T-helper 2 cell treated with Interferon-gamma antibody and Interleukin-4, amounts not matched to agents 5 μg/mL and 100 μg/mL, for 36 hours (primary cell): ENCODE measurements around the gene EPHX1.

Source experiments
- DNase-seq: peaks from one replicate; pipeline ENCODE4 v3.0.0; 2021; ENCODE audit warnings: low spot score
- H3K27ac Mint-ChIP-seq: one replicate; pipeline ENCODE4 v1.8.0; 2021; ENCODE audit warnings: mild to moderate bottlenecking, mixed read lengths
- H3K27me3 Mint-ChIP-seq: one replicate; pipeline ENCODE4 v1.8.0; 2021; ENCODE audit warnings: low read depth, mixed read lengths
- H3K36me3 Mint-ChIP-seq: one replicate; pipeline ENCODE4 v1.8.0; 2021; ENCODE audit warnings: low read depth, mixed read lengths
- H3K4me1 Mint-ChIP-seq: one replicate; pipeline ENCODE4 v1.8.0; 2021; ENCODE audit warnings: low read depth, mixed read lengths
- H3K4me3 Mint-ChIP-seq: one replicate; pipeline ENCODE4 v1.8.0; 2022; ENCODE audit warnings: mild to moderate bottlenecking, moderate library complexity, mixed read lengths
- H3K9me3 Mint-ChIP-seq: one replicate; pipeline ENCODE4 v1.8.0; 2021; ENCODE audit warnings: mixed read lengths

Gene EPHX1

DNA sequence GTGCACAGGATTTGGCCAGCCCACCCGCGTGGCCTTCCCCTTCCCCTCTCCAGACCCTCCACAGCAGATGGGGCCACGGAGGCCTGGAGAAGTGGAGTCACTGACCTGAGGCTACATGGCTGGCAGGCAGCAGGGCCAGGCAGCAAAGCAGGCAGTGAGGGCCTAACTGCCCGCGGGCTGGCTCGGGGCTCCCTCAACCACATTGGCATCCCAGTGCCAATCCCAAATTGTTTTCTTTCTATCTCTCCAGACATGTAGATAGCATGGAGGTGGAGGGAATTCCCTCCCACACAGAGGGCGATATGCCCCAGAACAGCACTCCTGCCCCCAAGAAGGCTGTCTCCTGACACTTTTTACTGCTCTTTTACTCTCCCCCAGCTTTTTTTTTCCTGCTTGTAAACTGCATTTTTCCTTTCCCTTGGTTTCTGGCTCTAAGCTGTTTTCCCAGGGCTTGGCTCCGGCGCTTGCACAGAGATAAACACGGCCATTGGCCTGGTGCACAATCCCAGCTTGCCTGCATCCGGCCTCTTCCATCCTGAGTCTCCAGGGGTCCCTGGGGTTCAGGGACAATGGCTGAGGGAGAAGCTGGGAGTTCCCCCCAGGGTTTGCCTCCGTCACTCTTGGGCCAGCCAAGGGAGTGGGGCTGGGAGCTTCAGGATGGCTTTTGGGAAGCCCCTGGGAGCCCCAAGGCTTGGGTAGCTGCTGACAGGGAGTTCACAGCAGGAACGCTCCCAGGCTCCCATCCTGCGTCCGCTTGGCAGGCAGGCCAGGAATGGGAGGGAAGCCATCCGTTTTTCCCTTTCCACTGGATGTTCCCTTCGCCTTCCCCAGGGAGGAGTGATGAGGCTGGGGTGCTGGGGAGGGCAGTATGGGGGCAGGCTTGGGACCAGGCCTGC, 7.0 kb downstream of the EPHX1 start:
- no peaks in the 10 kb centered on the region for H3K9me3 Mint-ChIP-seq
- peaks cover 3% of the 10 kb centered on the region for H3K27me3 Mint-ChIP-seq
- no peak overlapping the region for H3K27ac Mint-ChIP-seq
- H3K4me1 Mint-ChIP-seq, result peaks cover 4% of the 10 kb centered on the region
- DNase-seq, result no peak
- no peaks in the 10 kb centered on the region for H3K36me3 Mint-ChIP-seq
- H3K4me3 Mint-ChIP-seq, result no peak overlapping the region

DNA sequence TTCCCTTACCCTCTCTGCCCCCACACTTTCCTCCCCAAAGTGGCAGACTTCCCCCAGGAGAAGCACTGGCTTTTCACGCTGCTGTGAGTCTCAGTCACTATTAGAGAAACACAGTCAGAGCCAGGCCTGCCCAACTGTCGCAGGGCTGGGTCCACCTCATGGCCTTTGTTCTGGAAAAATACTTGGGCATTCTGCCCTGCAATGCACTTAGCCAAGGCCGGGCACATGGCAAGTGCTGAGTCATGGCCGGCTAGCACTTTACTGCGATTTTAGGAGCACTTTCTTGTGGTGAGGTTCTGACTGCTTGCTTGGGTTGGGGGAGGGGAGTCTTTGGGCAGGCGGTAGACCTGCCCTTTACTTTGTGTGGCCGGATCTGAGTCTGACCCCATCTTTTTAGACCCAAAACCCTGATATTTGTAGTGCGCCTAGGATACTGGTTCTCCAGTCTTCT, 7.7 kb downstream of the EPHX1 start:
- no peak overlapping the region for H3K4me3 Mint-ChIP-seq
- no peaks in the 10 kb centered on the region for H3K9me3 Mint-ChIP-seq
- DNase-seq, result no peak
- no peak overlapping the region for H3K27ac Mint-ChIP-seq
- H3K4me1 Mint-ChIP-seq, result peaks cover 4% of the 10 kb centered on the region
- H3K36me3 Mint-ChIP-seq, result no peaks in the 10 kb centered on the region
- peaks cover 3% of the 10 kb centered on the region for H3K27me3 Mint-ChIP-seq

DNA sequence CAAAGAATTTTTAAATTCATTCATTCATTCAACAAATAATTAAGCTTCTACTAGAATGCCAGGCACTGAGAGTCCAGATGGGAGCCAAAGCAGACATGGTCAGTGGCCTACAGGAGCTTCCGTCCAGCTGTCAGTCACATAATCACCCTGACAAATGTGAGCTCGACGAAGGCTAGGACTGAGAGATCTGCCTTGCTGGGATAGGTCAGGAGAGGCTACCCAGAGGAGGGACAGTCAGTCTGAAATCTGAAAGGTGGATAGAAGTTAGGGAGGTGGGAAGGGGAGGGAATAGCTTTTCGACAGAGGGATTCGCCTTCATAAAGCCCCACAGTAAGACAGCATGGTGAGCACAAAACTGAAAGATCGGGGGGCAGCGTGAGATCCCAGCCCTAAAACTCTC, 8.3 kb downstream of the EPHX1 start:
- no peak overlapping the region for H3K27ac Mint-ChIP-seq
- peaks cover 4% of the 10 kb centered on the region for H3K4me1 Mint-ChIP-seq
- H3K9me3 Mint-ChIP-seq, result no peaks in the 10 kb centered on the region
- no peaks in the 10 kb centered on the region for H3K36me3 Mint-ChIP-seq
- H3K27me3 Mint-ChIP-seq, result no peaks in the 10 kb centered on the region
- no peak for DNase-seq
- H3K4me3 Mint-ChIP-seq, result no peak overlapping the region

DNA sequence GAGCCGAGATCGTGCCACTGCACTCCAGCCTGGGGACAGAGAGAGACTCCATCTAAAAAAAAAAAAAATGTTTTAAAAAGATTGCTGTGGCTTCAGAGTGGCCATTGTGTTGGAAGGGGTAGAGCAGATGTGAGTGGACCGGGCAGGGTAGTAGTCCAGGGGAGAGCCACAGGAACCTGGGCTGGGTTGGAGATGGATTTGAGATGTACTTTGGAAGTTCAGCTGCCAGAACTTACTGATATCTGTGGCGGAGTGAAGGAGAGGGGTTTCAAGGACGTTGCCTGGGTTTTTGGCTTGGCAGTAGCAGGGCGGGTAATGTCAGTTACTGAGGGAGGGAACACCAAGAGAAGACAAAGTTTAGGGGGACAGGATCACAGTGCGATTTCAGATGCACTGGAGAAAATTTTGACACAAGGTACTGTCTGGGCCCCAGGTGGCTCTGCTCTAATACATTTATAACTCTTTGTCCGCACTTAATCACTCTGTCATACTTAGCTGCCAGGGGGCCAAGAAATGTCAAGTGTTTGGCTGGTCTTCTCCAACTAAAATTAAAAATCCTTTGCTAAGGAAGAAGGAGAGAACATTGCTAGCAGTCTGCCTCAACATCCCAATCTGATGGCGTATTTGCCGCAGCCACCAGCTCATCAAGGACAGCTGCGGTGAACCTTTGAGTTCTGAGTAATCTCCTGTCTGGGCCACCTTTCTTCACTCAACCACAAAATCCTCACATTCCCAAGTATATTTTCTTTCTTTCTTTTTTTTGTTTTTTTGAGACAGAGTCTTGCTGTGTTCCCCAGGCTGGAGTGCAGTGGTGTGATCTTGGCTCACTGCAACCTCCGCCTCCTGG, 9.6 kb downstream of the EPHX1 start:
- H3K36me3 Mint-ChIP-seq, result no peaks in the 10 kb centered on the region
- H3K4me1 Mint-ChIP-seq, result peaks cover 4% of the 10 kb centered on the region
- no peak for DNase-seq
- no peaks in the 10 kb centered on the region for H3K27me3 Mint-ChIP-seq
- no peak overlapping the region for H3K4me3 Mint-ChIP-seq
- H3K27ac Mint-ChIP-seq, result no peak overlapping the region
- H3K9me3 Mint-ChIP-seq, result no peaks in the 10 kb centered on the region

DNA sequence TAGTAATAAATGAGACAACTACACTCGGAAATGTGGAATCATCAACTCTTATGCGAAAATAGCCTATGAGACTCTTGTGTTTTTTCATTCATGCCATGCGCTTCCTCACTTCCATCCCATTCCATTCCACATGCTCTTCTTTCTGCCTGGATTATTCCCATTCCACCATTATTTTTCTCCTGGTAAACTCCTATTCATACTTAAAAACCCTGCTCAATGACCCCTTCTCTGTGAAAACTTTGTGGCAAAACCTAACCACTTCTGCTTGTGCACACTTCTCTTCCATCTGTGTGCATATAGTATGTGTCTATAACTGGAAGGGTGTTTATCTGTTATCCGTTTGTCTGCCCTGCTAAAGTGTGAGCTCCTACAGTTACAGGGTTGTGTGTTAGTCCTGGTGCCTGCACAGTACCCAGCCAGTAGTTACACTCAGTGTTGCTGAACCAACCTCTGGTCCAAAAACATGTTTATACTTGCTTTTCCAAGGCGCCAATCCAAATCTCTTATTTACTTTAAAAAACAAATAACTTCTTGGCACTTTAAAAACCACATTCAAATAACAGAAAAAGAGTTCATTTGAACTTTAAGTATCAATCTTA, 10.7 kb downstream of the EPHX1 start:
- Mint-ChIP-seq H3K4me3 (no peak overlapping the region), H3K27me3 (no peaks in the 10 kb centered on the region), H3K36me3 (no peaks in the 10 kb centered on the region), H3K4me1 (peaks cover 4% of the 10 kb centered on the region), H3K27ac (no peak overlapping the region), H3K9me3 (no peaks in the 10 kb centered on the region)
- DNase-seq, result no peak

DNA sequence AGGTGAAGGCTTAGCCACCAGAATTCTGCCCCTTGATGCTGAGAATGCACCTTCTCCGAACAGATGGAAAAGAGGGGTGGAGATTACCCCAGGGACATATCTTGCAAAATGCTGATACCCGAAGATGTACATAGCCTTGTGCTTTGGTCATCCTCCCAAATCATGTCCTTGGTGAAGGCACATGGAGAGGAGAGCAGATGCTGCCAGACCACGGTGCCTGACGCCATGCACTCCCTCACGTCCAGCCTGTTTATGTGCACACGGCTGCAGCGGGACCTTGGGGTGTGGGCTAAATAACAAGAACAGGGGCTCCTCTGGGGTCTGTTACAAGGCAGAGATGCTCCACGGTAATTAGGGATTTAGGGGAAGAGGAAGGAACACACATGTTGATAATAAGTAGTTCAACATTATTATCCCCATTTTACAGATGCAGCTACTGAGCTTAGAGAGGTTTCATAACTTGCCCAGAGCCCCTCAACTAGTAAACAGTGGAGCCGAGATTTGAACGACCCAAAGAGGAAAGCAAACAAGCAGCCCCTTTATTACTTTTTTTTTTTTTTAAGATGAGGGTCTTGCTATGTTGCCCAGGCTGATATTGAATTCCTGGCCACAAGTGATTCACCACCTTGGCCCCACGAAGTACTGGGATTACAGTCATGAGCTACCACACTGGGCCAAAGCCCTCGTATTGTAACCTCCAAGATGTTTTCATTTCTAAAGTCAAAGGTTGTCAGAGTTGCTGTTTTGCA, 12.9 kb downstream of the EPHX1 start:
- H3K27ac Mint-ChIP-seq, result no peak overlapping the region
- DNase-seq, result no peak

DNA sequence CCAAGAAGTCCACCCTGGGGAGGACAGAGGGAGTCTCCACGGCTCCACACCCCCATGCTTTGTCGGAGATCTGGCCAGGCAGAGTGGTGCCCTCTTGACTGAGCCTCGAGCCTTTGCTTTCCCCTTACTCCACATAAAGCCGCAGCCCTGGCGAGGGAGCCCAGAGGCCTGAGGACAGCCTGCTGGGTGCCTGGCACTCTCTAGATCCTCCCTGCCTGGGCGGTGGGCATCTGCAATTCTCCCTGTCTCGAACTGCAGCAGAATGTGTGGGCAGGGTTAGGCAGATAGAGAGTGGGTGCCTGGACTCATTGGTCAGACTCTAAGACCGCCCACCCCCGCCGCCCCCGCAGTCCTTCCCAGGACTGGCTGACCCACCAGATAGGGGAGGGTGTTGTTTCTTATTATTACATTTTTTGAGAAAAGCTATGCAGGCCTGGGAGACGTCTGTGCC, 13.9 kb downstream of the EPHX1 start:
- no peak for DNase-seq
- Mint-ChIP-seq H3K27me3 (no peaks in the 10 kb centered on the region), H3K4me1 (no peaks in the 10 kb centered on the region), H3K9me3 (no peaks in the 10 kb centered on the region), H3K27ac (no peak overlapping the region), H3K4me3 (no peak overlapping the region), H3K36me3 (no peaks in the 10 kb centered on the region)

More for the DNA sequence above, 12.9 kb downstream of the EPHX1 start:
- H3K4me3 Mint-ChIP-seq, result no peak overlapping the region
- no peaks in the 10 kb centered on the region for H3K27me3 Mint-ChIP-seq
- peaks cover under 1% of the 10 kb centered on the region for H3K4me1 Mint-ChIP-seq
- H3K36me3 Mint-ChIP-seq, result no peaks in the 10 kb centered on the region
- no peaks in the 10 kb centered on the region for H3K9me3 Mint-ChIP-seq

DNA sequence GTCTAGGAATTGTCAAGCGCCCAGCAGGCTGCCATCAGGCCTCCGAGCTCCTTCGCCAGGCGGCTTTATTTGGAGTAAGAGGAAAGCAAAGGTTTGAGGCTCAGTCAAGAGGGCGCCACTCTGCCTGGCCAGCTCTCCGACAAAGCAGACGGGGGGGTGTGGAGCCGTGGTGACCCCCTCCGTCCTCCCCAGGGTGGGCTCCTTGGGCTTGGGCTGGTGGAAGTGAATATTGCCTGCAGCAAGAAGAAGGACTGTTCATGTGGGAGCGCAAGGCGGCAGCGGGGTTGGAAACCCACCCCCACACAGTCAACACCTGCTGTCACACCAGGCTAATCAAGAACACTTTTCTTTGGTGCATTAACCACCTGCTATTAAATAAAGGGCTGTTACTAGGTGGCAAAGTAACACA, 14.6 kb downstream of the EPHX1 start:
- Mint-ChIP-seq H3K36me3 (no peaks in the 10 kb centered on the region), H3K9me3 (no peaks in the 10 kb centered on the region), H3K27me3 (no peaks in the 10 kb centered on the region), H3K4me3 (no peak overlapping the region), H3K4me1 (no peaks in the 10 kb centered on the region), H3K27ac (no peak overlapping the region)
- DNase-seq, result no peak

DNA sequence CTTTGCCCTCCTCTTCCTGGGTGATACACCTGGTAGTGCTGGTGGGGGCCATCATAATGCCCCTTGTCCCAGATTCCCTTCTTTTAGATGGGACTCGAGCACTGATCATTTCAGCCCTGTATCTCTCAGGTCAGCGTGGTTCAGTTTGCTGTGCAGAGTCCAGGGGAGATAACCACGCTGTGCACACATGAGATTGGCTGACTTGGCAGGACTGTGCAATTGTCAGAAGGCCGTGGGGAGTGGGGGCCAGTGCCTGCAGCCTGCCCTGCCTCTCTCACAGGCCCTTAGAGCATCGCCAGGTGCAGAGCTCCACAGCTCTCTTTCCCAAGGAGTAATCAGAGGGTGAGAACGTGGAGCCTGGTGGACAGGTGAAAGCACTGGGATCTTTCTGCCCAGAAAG, 15.2 kb downstream of the EPHX1 start:
- no peaks in the 10 kb centered on the region for H3K4me1 Mint-ChIP-seq
- H3K9me3 Mint-ChIP-seq, result no peaks in the 10 kb centered on the region
- H3K4me3 Mint-ChIP-seq, result no peak overlapping the region
- H3K36me3 Mint-ChIP-seq, result no peaks in the 10 kb centered on the region
- DNase-seq, result no peak
- H3K27me3 Mint-ChIP-seq, result no peaks in the 10 kb centered on the region
- no peak overlapping the region for H3K27ac Mint-ChIP-seq

DNA sequence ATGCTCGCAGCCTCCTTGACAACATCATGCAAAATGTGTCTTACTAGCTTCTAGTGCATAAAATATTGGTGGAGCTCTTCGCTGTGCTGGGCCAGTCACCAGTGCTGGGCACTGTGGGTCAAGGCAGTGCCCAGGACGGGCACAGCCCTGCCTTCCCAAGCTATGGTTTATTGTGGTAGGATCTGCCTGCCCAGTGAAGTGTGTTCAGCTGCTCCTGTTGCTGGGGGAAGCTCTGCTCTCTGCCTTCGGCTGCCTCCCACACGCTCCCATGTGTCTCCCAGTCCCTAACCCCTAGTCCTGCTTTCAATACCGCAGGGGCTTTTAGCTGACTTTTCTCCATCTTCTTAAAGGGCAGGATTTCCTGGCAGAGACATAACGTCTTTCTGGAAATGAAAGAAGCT, 15.7 kb downstream of the EPHX1 start:
- Mint-ChIP-seq H3K27me3 (no peaks in the 10 kb centered on the region), H3K9me3 (no peaks in the 10 kb centered on the region), H3K4me1 (no peaks in the 10 kb centered on the region), H3K36me3 (no peaks in the 10 kb centered on the region), H3K4me3 (no peak overlapping the region), H3K27ac (no peak overlapping the region)
- DNase-seq, result no peak

DNA sequence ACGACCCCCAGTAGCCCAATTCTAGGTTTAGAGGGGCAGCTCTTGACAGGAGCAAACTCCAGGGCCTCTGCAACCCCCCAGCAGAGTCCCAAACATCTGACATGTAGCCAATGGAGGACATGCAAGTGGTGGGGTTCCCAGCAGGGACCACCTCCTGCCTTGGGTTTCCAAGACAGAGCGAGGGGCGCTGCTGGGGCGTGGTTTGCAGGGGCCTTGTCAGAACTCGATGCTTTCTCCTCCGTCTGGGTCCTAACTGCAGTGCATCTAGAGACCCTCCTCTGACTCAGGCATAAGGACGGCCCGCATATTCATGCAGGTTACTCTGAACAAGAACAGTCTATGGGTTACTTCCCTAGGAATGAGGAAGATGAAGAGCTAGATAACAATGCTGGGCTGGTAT, 17.2 kb downstream of the EPHX1 start:
- no peaks in the 10 kb centered on the region for H3K27me3 Mint-ChIP-seq
- H3K9me3 Mint-ChIP-seq, result no peaks in the 10 kb centered on the region
- no peak overlapping the region for H3K27ac Mint-ChIP-seq
- H3K36me3 Mint-ChIP-seq, result no peaks in the 10 kb centered on the region
- H3K4me1 Mint-ChIP-seq, result no peaks in the 10 kb centered on the region
- H3K4me3 Mint-ChIP-seq, result no peak overlapping the region
- DNase-seq, result no peak

DNA sequence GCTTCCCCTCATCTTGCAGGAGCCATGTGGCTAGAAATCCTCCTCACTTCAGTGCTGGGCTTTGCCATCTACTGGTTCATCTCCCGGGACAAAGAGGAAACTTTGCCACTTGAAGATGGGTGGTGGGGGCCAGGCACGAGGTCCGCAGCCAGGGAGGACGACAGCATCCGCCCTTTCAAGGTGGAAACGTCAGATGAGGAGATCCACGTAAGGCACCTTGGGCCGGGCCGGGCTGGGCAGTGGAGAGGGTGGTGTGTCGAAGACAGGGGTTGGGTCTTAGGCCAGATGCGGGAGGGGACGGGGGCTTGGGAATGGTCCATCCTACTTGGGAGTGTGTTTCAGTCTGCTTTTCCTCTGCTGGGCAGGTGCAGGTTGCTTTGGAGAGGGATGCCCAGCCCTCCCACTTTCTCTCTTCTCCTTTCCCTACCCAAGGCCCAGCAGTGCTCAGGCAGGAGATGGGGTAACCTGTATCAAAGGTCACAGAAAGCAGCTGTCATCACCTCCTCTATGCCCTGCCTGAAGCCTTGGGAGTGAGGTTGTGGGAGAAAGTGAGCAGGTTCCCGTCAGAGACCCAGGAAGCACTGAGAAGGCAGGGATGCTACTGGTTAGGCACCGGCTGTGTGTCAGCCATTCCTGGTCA, 18.9 kb downstream of the EPHX1 start:
- Mint-ChIP-seq H3K27me3 (no peaks in the 10 kb centered on the region), H3K27ac (no peak overlapping the region), H3K36me3 (no peaks in the 10 kb centered on the region), H3K4me3 (no peak overlapping the region), H3K4me1 (no peaks in the 10 kb centered on the region), H3K9me3 (no peaks in the 10 kb centered on the region)
- no peak for DNase-seq

DNA sequence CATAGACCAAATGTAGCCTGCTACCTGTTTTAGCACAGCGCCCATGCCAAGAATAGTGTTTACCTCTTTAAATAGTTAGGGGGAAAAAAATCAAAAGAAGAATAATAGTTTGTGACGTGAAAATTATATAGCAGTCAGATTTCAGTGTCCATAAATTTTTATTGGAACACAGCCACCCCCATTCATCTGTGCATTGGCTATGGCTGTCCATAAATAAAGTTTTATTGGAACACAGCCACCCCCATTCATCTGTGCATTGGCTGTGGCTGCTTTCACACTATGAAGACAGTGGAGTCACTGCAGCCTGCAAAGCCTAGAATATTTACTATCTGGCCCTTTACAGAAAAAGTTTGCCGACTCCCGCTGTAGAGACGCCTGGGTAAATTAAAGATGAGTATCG, 20.9 kb downstream of the EPHX1 start:
- no peak overlapping the region for H3K27ac Mint-ChIP-seq
- no peak for DNase-seq
- no peaks in the 10 kb centered on the region for H3K27me3 Mint-ChIP-seq

More for the DNA sequence above, 20.9 kb downstream of the EPHX1 start:
- H3K36me3 Mint-ChIP-seq, result no peaks in the 10 kb centered on the region
- H3K4me3 Mint-ChIP-seq, result no peak overlapping the region
- no peaks in the 10 kb centered on the region for H3K4me1 Mint-ChIP-seq
- H3K9me3 Mint-ChIP-seq, result no peaks in the 10 kb centered on the region
